Astrocyte (in vitro differentiated cells and primary cell): ENCODE data around the gene PCGF3. TPM values are rescaled to one million over a fixed set of nuclear protein-coding genes. Genes with fewer than 3 reads are reported as not detected.
"Not testable (repeated sequence)": the region's sequence is repeated elsewhere in the genome, so short reads cannot be mapped to it uniquely, and the experiment has no call there.

ENCODE experiments used
- DNase-seq: peaks from one replicate; pipeline ENCODE4 v3.0.0-alpha.2; 2010; ENCODE audit warnings: low read depth
- FAIRE-seq: peaks from 2 replicates; lab custom pipeline; 2011; peaks lifted over from hg19 to GRCh38; lab: Jason Lieb, UNC
- H2AFZ ChIP-seq: 2 replicates; pipeline ENCODE4 v1.6.0; 2012; ENCODE audit warnings: low read depth, low read length, inconsistent platforms
- H3K27ac ChIP-seq: 2 replicates; pipeline ENCODE4 v1.5.1; 2011; ENCODE audit warnings: low read depth, low read length, inconsistent platforms
- H3K27me3 ChIP-seq: 2 replicates; pipeline ENCODE4 v1.6.0; 2011; ENCODE audit warnings: low read length, inconsistent platforms; ENCODE audit not compliant: insufficient read depth
- H3K36me3 ChIP-seq: 2 replicates; pipeline ENCODE4 v1.5.1; 2011; ENCODE audit warnings: low read length, inconsistent platforms; ENCODE audit not compliant: insufficient read depth
- H3K4me1 ChIP-seq: 2 replicates; pipeline ENCODE4 v1.5.1; 2011; ENCODE audit warnings: low read length, inconsistent platforms; ENCODE audit not compliant: insufficient read depth
- H3K4me2 ChIP-seq: 2 replicates; pipeline ENCODE4 v1.6.0; 2012; ENCODE audit warnings: low read length, inconsistent platforms
- H3K4me3 ChIP-seq: 2 replicates; pipeline ENCODE4 v1.5.1; 2011; ENCODE audit warnings: low read depth, mild to moderate bottlenecking, low read length, inconsistent platforms; ENCODE audit not compliant: insufficient read depth
- H3K79me2 ChIP-seq: 2 replicates; pipeline ENCODE4 v1.6.0; 2012; ENCODE audit warnings: mild to moderate bottlenecking, low read length, inconsistent platforms; ENCODE audit not compliant: insufficient read depth
- H3K9ac ChIP-seq: 2 replicates; pipeline ENCODE4 v1.6.0; 2012; ENCODE audit warnings: mild to moderate bottlenecking, low read length, inconsistent platforms
- H3K9me3 ChIP-seq: 2 replicates; pipeline ENCODE4 v1.5.1; 2012; ENCODE audit warnings: low read depth, mild to moderate bottlenecking, low read length, inconsistent platforms; ENCODE audit not compliant: insufficient read depth
- H4K20me1 ChIP-seq: 2 replicates; pipeline ENCODE4 v1.6.0; 2012; ENCODE audit warnings: low read length, inconsistent platforms; ENCODE audit not compliant: insufficient read depth
- H3K27ac Mint-ChIP-seq: one replicate; pipeline ENCODE4 v1.8.0; 2021; ENCODE audit warnings: mild to moderate bottlenecking, mixed read lengths; ENCODE audit not compliant: unreplicated experiment
- H3K27me3 Mint-ChIP-seq: one replicate; pipeline ENCODE4 v1.8.0; 2021; ENCODE audit warnings: low read depth, mixed read lengths; ENCODE audit not compliant: unreplicated experiment
- H3K36me3 Mint-ChIP-seq: one replicate; pipeline ENCODE4 v1.8.0; 2021; ENCODE audit warnings: low read depth, mixed read lengths; ENCODE audit not compliant: unreplicated experiment
- H3K4me1 Mint-ChIP-seq: one replicate; pipeline ENCODE4 v1.8.0; 2021; ENCODE audit warnings: low read depth, mixed read lengths; ENCODE audit not compliant: unreplicated experiment
- H3K4me3 Mint-ChIP-seq: one replicate; pipeline ENCODE4 v1.8.0; 2021; ENCODE audit warnings: mild to moderate bottlenecking, moderate library complexity, mixed read lengths; ENCODE audit not compliant: unreplicated experiment
- H3K9me3 Mint-ChIP-seq: one replicate; pipeline ENCODE4 v1.8.0; 2021; ENCODE audit warnings: mild to moderate bottlenecking, mixed read lengths; ENCODE audit not compliant: unreplicated experiment
- EZH2 ChIP-seq: IDR thresholded peaks from 2 replicates; pipeline ENCODE4 v1.6.1; 2012; ENCODE audit warnings: mild to moderate bottlenecking, low read length, inconsistent platforms; ENCODE audit not compliant: insufficient read depth
- total RNA-seq: library from RNA; stranded (reverse); gene quantifications from 2 replicates; pipeline ENCODE4 v1.2.1, GENCODE V29; 2021
- TF ChIP-seq, protein P1 (sequence below): IDR thresholded peaks from 2 replicates; pipeline ENCODE4 v1.5.1; 2011; ENCODE audit warnings: low read depth, mild to moderate bottlenecking, inconsistent platforms, low read length, moderate library complexity; ENCODE audit not compliant: insufficient read depth

Gene PCGF3
- total RNA-seq, 1 donor from 2014 or later, result 65.7 TPM

DNA sequence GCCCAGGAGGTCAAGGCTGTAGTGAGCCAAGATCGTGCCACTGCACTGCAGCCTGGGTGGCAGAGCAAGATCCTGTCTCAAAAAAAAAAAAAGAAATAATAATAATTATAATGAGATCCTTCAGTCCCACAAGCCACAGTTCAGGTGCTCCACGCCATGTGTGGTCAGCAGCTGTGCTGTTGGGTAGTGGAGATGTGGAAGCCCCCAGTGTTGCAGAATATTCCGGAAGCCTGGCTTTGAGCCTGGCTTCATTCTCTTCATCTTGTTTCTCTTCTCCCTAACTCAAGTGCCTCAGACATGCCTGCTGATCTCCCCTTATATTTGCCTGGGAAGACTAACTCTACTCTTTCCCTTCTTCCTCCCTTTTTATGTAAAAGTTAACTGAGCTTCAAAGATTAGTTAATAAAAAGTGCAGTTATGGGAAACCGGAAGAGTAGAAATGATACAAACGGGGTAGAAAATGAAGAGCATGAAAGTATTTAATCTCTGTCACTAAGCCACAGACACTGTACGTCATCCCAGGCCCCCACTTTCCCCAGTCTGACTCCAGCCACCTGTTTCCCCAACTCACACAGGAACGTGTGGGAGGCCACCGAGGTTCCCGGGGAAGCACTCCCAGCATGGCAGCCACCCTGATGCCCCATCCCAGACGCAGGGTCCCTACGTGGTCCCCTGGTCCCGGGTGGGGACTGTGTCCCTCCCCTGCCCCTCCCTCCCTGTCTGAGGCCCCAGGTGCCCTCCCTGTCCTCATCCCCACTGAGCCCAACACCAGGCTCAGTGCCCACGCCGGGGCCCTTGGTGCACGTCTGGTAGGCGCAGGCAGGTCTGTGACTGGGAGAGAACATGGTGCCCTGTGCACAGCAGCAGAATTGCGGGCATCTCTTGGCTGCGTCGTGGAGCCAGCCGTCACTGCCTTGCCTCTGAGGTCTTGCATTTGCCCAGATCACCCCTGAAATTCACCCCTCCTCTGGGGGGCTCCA, 24.0 kb downstream of the PCGF3 start:
- Histone ChIP-seq H4K20me1 (peaks cover 65% of the 10 kb centered on the region), H3K36me3 (peaks cover 13% of the 10 kb centered on the region), H3K4me2 (no peak overlapping the region), H3K4me1 (no peaks in the 10 kb centered on the region), H2AFZ (no peak overlapping the region), H3K4me3 (no peak overlapping the region), H3K9ac (no peak overlapping the region), H3K27ac (no peak overlapping the region), H3K27me3 (no peaks in the 10 kb centered on the region), H3K9me3 (no peaks in the 10 kb centered on the region), H3K79me2 (peaks cover 64% of the 10 kb centered on the region)
- peaks cover 7% of the 10 kb centered on the region for H3K4me1 Mint-ChIP-seq
- no peak for DNase-seq
- peaks cover 2% of the 10 kb centered on the region for H3K9me3 Mint-ChIP-seq
- H3K27me3 Mint-ChIP-seq, result no peaks in the 10 kb centered on the region
- TF ChIP-seq EZH2, result no peak
- TF ChIP-seq, protein P1, sequence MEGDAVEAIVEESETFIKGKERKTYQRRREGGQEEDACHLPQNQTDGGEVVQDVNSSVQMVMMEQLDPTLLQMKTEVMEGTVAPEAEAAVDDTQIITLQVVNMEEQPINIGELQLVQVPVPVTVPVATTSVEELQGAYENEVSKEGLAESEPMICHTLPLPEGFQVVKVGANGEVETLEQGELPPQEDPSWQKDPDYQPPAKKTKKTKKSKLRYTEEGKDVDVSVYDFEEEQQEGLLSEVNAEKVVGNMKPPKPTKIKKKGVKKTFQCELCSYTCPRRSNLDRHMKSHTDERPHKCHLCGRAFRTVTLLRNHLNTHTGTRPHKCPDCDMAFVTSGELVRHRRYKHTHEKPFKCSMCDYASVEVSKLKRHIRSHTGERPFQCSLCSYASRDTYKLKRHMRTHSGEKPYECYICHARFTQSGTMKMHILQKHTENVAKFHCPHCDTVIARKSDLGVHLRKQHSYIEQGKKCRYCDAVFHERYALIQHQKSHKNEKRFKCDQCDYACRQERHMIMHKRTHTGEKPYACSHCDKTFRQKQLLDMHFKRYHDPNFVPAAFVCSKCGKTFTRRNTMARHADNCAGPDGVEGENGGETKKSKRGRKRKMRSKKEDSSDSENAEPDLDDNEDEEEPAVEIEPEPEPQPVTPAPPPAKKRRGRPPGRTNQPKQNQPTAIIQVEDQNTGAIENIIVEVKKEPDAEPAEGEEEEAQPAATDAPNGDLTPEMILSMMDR, result no peak
- H3K27ac Mint-ChIP-seq, result no peak overlapping the region
- H3K4me3 Mint-ChIP-seq, result no peak overlapping the region
- no peak for FAIRE-seq
- peaks cover 24% of the 10 kb centered on the region for H3K36me3 Mint-ChIP-seq

DNA sequence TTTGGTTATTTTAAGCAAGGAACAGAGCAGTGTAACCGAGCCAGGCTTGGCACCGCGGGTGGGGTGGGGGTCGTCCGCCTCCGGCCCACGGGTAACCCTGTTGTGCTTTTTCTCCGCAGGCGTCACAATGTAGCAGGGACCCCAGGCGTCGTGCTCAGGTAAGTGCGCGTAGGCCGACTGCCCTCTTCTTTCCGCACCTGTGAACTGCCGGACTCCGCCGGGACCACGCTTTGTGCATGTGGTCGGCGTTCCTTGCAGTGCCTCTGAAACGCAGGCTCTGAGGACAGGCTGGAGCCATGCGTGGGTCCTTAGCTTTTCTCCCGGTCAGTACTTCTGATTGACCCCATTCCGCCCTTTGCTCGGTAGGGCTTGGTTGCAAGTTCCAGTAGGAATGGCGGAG, 24.9 kb downstream of the PCGF3 start:
- no peak overlapping the region for H3K4me2 ChIP-seq
- FAIRE-seq, result no peak
- H3K36me3 ChIP-seq, result peaks cover 18% of the 10 kb centered on the region
- no peaks in the 10 kb centered on the region for H3K9me3 ChIP-seq
- Mint-ChIP-seq H3K4me3 (no peak overlapping the region), H3K27ac (peak overlapping the region; percentile 47), H3K27me3 (no peaks in the 10 kb centered on the region), H3K4me1 (peaks cover 7% of the 10 kb centered on the region), H3K36me3 (peaks cover 20% of the 10 kb centered on the region), H3K9me3 (peaks cover 2% of the 10 kb centered on the region)
- no peak overlapping the region for H3K4me3 ChIP-seq
- no peak for DNase-seq
- H3K9ac ChIP-seq, result no peak overlapping the region
- peaks cover 55% of the 10 kb centered on the region for H3K79me2 ChIP-seq
- TF ChIP-seq, protein P1, result no peak
- no peak for TF ChIP-seq EZH2
- H3K27me3 ChIP-seq, result no peaks in the 10 kb centered on the region
- peaks cover 59% of the 10 kb centered on the region for H4K20me1 ChIP-seq
- no peak overlapping the region for H3K27ac ChIP-seq
- H2AFZ ChIP-seq, result no peak overlapping the region
- no peaks in the 10 kb centered on the region for H3K4me1 ChIP-seq

DNA sequence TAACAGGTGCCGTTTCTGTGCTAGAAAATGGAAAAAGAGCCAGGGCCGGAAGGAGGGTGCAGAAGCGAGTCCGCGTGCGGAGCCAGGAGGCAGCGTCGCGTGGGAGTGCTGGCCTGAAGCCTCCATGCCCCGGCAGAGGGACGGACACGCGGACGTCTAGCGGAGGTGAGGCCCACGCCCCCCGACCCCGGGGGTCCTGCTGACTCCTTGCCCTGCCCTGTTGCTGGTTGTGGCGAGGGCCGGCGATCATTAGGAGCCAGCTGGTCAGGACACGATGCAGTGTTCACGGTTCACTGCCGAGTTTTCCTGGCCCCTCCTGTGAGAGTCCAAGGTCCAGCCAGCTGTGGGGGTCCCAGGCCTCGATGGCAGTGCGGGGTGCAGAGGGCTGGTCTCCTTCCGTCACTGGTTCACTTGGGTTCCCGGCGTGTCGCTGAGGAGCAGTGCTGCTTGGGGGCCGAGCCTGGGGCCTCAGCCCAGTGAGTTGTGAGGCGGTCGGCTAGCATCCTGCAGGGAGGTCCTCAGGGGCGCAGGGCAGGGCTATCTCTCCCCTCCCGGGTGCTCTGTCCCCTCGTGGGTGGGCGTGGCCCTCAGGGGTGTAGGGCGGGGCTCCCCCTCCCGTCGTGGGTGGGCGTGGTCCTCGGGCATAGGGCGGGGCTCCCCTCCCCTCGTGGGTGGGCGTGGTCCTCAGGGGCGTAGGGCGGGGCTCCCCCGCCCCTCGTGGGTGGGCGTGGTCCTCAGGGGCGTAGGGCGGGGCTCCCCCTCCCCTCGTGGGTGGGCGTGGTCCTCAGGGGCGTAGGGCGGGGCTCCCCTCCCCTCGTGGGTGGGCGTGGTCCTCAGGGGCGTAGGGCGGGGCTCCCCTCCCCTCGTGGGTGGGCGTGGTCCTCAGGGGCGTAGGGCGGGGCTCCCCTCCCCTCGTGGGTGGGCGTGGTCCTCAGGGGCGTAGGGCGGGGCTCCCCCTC, 25.6 kb downstream of the PCGF3 start:
- H3K9me3 Mint-ChIP-seq, H3K4me3 ChIP-seq, H3K9me3 ChIP-seq, H3K4me3 Mint-ChIP-seq, DNase-seq, H3K27me3 Mint-ChIP-seq, FAIRE-seq, H3K27me3 ChIP-seq, H3K4me1 Mint-ChIP-seq, H3K4me1 ChIP-seq, H3K27ac ChIP-seq, H3K4me2 ChIP-seq, H3K9ac ChIP-seq, H2AFZ ChIP-seq: not testable (repeated sequence)
- peaks cover 21% of the 10 kb centered on the region for H3K36me3 ChIP-seq
- H4K20me1 ChIP-seq, result peaks cover 52% of the 10 kb centered on the region
- Mint-ChIP-seq H3K27ac (peak overlapping the region; percentile 47), H3K36me3 (peaks cover 22% of the 10 kb centered on the region)
- H3K79me2 ChIP-seq, result peaks cover 48% of the 10 kb centered on the region

DNA sequence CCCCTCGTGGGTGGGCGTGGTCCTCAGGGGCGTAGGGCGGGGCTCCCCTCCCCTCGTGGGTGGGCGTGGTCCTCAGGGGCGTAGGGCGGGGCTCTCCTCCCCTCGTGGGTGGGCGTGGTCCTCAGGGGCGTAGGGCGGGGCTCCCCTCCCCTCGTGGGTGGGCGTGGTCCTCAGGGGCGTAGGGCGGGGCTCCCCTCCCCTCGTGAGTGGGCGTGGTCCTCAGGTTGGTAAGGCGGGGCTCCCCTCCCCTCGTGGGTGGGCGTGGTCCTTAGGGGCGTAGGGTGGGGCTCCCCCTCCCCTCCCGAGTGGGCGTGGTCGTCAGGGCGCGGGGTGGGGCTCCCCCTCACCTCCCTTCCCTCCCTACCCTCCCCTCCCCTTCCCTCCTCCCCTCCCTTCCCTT, 26.3 kb downstream of the PCGF3 start:
- H3K4me1 Mint-ChIP-seq, H3K9me3 ChIP-seq, H3K27me3 Mint-ChIP-seq, H3K4me1 ChIP-seq, H2AFZ ChIP-seq, H3K27ac ChIP-seq, H3K9ac ChIP-seq, H3K27me3 ChIP-seq, H3K4me3 ChIP-seq, H3K4me2 ChIP-seq, FAIRE-seq, H3K27ac Mint-ChIP-seq, H3K4me3 Mint-ChIP-seq, H3K9me3 Mint-ChIP-seq, DNase-seq: not testable (repeated sequence)
- peaks cover 21% of the 10 kb centered on the region for H3K36me3 ChIP-seq
- peaks cover 45% of the 10 kb centered on the region for H4K20me1 ChIP-seq
- peaks cover 21% of the 10 kb centered on the region for H3K36me3 Mint-ChIP-seq
- H3K79me2 ChIP-seq, result peaks cover 41% of the 10 kb centered on the region
